ENCODE results near the gene ABCA13.

GRCh38 chr7:48262606-48263310 lies 91.5 kb downstream of the ABCA13 start:
- TF ChIP-seq CTCF (IDR thresholded peaks at IDR 0.05) (no peak), POLR2AphosphoS5 (IDR thresholded peaks at IDR 0.05; ENCODE audit: low read depth, low read length) (no peak), TCF7L2 (IDR thresholded peaks at IDR 0.05; ENCODE audit: low read depth, low read length) (no peak), REST (IDR thresholded peaks at IDR 0.05; ENCODE audit: insufficient read depth in 1 of 2, low read depth in 2 of 2, low read length in 1 of 2) (no peak)

All from Panc1 (cell line).